Measurements from ENCODE around the gene SRPK3. TPM values are rescaled to one million over a fixed set of nuclear protein-coding genes. Genes with fewer than 3 reads are reported as not detected.
"Not testable (repeated sequence)": the region's sequence is repeated elsewhere in the genome, so short reads cannot be mapped to it uniquely, and the experiment has no call there.

Gene SRPK3
- total RNA-seq, 1 experiment from 2014 or later, result not detected

DNA sequence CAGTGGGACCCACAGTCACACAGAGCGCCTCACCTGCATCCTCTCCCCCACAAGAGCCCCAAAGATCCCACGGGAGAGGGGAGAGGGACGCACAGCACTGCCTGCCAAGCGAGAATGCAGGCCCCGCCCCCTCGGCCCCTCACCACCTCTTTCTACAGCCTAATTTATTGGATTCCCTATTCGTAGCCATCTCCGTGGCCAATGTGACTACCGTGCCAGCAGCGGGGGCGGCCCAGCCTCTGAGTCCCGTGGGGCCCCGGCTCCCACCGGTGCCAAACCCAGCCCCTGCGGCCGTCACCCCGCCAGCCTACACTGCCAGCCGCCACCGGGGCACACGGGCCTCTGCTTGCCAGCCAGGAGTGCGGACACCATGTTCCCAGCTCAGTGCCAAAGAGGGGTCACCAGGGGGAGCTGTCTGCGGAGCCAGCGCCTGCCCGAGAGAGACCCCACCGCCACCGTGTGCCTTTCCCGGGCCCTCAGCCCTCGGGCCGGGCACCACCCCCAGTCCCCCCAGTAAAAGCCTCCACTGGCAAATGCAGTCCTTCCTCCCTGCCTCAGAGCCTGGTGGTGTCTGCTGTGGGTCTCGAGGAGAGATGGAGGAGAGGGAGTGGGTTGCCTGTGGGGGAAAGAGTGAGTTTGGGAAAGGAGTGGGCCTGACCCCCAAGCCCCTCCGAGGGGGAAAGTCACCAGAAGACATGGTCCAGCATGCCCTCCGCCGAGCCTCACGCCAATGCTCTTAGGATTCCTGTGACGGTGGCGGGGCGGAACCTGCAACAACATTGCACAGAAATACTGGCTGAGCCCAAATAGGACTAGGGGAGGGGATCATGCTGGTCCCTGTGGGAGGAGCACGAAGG, 36.4 kb upstream of the SRPK3 start:
- DNase-seq (ENCODE audit: low spot score), result no peak

DNA sequence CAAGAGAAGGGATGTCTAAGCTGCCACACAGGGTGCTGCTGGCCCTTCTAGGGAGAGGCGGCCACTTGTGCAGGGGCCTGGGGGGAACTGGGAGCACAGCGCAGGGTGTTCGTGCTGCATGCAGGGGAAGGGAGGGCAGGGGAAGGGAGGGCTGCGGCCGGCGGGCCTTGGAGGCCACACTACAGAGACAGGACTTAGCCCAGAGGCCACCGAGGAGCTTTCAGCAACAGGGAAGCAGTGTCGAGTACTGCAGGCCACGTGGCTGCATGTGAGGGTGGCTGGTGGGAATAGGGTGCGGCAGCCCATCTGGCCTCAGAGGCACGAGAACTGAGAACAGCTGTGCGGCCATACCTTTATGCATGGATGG, 35.8 kb upstream of the SRPK3 start:
- DNase-seq (ENCODE audit: low spot score); in situ Hi-C loops (cut with HindIII; ENCODE audit: low sequenced_read_pairs): not testable (repeated sequence)

More for the DNA sequence above, 36.4 kb upstream of the SRPK3 start:
- in situ Hi-C loops (cut with HindIII; ENCODE audit: low sequenced_read_pairs), result no loop called here

DNA sequence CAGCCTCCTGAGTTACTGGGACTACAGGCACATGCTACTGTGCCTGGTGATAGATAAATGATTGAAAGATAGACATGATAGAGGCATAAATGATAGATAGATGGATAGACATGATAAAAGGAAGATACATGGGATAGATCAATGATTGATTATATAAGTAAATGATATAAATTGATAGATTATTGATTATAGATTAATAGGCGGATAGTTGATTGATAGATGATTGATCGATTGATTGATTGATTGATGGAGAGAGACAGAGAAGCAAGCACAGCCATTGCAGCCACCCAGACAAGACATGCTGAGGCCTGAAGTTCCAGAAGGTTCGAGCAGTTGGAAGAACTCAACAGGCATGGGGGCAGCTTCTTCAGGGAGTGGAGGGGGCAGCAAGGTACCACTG, 34.5 kb upstream of the SRPK3 start:
- in situ Hi-C loops (cut with HindIII; ENCODE audit: low sequenced_read_pairs), result no loop called here
- DNase-seq (ENCODE audit: low spot score), result no peak

GRCh38 chrX:153746991-153747390, 33.9 kb upstream of the SRPK3 start:
- DNase-seq (ENCODE audit: low spot score); in situ Hi-C loops (cut with HindIII; ENCODE audit: low sequenced_read_pairs): not testable (repeated sequence)

DNA sequence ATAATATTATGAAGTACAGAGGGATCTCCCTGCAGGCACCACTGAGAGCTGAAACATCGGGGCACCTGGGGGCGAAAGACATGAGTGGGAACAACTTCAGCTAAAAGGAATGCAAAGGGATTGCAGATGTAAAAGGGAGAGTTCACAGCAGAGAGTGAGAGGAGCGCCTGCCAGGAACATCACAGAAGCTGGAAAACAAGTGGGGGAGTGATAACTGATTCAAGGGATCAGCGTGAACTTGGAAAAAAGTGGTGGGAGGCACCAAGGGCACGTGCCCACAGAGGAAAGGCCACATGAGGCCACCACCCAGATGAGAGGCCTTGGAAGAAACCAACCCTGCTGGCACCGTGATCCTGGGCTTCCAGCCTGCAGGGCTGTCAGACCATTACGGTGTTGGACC, 31.8 kb upstream of the SRPK3 start:
- in situ Hi-C loops (cut with HindIII; ENCODE audit: low sequenced_read_pairs); DNase-seq (ENCODE audit: low spot score): not testable (repeated sequence)

- in situ Hi-C loops (cut with HindIII; ENCODE audit: low sequenced_read_pairs), result no loop called here
- DNase-seq (ENCODE audit: low spot score), result peak; percentile 73
Observed at GRCh38 chrX:153750127-153750774, 30.6 kb upstream of the SRPK3 start.

- no peak for DNase-seq (ENCODE audit: low spot score)
- in situ Hi-C loops (cut with HindIII; ENCODE audit: low sequenced_read_pairs), result no loop called here
Observed at GRCh38 chrX:153755136-153755535, 25.7 kb upstream of the SRPK3 start.

DNA sequence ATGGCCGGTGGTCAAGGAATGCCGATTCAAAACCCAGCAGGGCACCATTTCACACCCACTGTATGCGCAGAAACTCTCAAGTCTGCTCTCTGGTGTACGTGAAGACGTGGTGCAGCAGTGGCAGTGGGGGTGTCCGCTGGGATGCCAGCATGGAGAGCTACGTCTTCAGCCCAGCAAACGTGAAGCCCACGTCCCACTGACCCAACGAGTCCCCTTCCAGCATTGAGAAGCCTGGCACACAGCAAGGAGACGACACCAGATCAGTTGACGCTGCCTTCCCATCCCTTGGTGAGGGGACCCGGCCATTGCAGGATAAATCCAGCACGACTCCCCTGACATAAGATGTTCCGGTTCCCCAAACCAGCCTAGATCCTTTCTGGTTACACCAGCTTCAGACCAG, 19.0 kb upstream of the SRPK3 start:
- in situ Hi-C loops (cut with HindIII; ENCODE audit: low sequenced_read_pairs), result no loop called here

GRCh38 chrX:153762626-153763173, 18.1 kb upstream of the SRPK3 start:
- no peak for DNase-seq (ENCODE audit: low spot score)
- in situ Hi-C loops (cut with HindIII; ENCODE audit: low sequenced_read_pairs), result no loop called here

More for the DNA sequence above, 19.0 kb upstream of the SRPK3 start:
- no peak for DNase-seq (ENCODE audit: low spot score)

- no peak for DNase-seq (ENCODE audit: low spot score)
- in situ Hi-C loops (cut with HindIII; ENCODE audit: low sequenced_read_pairs), result no loop called here
Observed at GRCh38 chrX:153763298-153763932, 17.4 kb upstream of the SRPK3 start.

GRCh38 chrX:153763989-153764755, 16.7 kb upstream of the SRPK3 start, which contains the start of gene PLXNB3:
Gene PLXNB3, plus strand, starts transcription at chrX:153764249. Its CDS starts 1,287 bp downstream, at chrX:153765536.
- in situ Hi-C loops (cut with HindIII; ENCODE audit: low sequenced_read_pairs), result no loop called here
- DNase-seq (ENCODE audit: low spot score), result peak; percentile 84

GRCh38 chrX:153764786-153765137, 16.1 kb upstream of the SRPK3 start:
- DNase-seq (ENCODE audit: low spot score), result peak; percentile 19
- in situ Hi-C loops (cut with HindIII; ENCODE audit: low sequenced_read_pairs), result no loop called here

DNA sequence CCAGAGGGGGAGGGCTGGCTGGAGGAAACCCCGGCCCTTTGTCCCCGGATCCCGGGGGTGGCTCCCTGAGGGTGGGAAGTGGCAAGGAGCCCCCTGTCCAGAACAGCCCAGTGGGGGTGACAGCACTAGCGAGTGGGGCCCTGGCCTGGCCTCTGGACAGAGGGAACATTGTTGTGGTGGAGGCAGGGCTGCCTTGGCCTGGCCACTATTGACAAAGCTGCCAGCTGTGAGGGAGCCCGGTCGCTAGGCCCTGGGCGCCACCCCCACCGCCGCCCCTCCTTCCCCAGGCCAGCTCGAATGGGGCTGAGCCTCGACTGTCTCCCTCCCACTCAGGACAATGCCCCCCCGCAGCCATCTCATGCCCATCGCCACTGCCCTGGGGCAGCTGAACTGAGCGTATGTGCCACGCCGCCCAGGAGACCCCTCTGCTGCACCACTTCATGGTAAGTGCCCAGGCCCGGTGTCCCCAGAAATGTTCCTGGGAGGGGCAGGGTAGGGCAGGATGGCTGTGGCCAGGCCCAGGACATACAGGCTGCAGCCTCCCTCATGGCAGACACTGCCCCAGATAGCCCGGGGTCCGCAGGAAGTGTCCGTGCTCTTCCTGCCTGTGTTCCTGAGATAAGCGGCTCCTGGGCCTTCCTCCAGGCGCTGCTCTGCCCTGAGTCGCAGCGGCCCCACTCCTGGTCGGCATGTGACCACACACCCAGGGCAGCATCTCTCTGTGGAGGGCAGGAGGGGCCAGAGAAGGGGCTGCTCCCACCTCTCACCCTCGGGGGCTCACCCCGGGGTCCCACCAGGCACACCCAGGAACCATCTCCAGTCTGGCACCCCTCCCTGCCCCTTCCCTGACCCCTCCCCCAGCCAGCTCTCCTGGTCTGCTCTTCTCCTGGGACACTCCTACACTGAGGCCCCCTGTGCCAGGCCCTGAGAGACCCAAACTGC, 15.4 kb upstream of the SRPK3 start:
- peak; percentile 36 for DNase-seq (ENCODE audit: low spot score)
- in situ Hi-C loops (cut with HindIII; ENCODE audit: low sequenced_read_pairs), result no loop called here

GRCh38 chrX:153766098-153766817, 14.6 kb upstream of the SRPK3 start:
- DNase-seq (ENCODE audit: low spot score), result peak; percentile 24

GRCh38 chrX:153766871-153767673, 13.8 kb upstream of the SRPK3 start:
- in situ Hi-C loops (cut with HindIII; ENCODE audit: low sequenced_read_pairs), result no loop called here
- DNase-seq (ENCODE audit: low spot score), result peak; percentile 33

More at GRCh38 chrX:153766098-153766817, 14.6 kb upstream of the SRPK3 start:
- in situ Hi-C loops (cut with HindIII; ENCODE audit: low sequenced_read_pairs), result no loop called here

- no peak for DNase-seq (ENCODE audit: low spot score)
- in situ Hi-C loops (cut with HindIII; ENCODE audit: low sequenced_read_pairs), result no loop called here
Observed at GRCh38 chrX:153767674-153768055, 13.2 kb upstream of the SRPK3 start.

Measured in G401 (cell line).